Hepatocyte (in vitro differentiated cells): ENCODE results near the gene SEMA3D.

Experiments
- EZH2 ChIP-seq: fragments of 200-600 bp; sonication (generic); IDR thresholded peaks from 2 replicates; pipeline ENCODE4 v1.6.1; 2016; ENCODE audit warnings: antibody characterized with exemption, mild to moderate bottlenecking, borderline replicate concordance
- EZH2phosphoT487 ChIP-seq: fragments of 200-600 bp; sonication (generic); IDR thresholded peaks from one replicate; pipeline ENCODE4 v1.6.1; 2018; ENCODE audit warnings: antibody characterized with exemption, mild to moderate bottlenecking, low read depth, moderate library complexity; ENCODE audit not compliant: unreplicated experiment, severe bottlenecking
- TF ChIP-seq, protein P1 (sequence below): fragments of 200-600 bp; sonication (generic); IDR thresholded peaks from 2 replicates; pipeline ENCODE4 v1.5.1; 2016; ENCODE audit warnings: antibody characterized with exemption, mild to moderate bottlenecking; ENCODE audit not compliant: poor library complexity

- TF ChIP-seq, protein P1, sequence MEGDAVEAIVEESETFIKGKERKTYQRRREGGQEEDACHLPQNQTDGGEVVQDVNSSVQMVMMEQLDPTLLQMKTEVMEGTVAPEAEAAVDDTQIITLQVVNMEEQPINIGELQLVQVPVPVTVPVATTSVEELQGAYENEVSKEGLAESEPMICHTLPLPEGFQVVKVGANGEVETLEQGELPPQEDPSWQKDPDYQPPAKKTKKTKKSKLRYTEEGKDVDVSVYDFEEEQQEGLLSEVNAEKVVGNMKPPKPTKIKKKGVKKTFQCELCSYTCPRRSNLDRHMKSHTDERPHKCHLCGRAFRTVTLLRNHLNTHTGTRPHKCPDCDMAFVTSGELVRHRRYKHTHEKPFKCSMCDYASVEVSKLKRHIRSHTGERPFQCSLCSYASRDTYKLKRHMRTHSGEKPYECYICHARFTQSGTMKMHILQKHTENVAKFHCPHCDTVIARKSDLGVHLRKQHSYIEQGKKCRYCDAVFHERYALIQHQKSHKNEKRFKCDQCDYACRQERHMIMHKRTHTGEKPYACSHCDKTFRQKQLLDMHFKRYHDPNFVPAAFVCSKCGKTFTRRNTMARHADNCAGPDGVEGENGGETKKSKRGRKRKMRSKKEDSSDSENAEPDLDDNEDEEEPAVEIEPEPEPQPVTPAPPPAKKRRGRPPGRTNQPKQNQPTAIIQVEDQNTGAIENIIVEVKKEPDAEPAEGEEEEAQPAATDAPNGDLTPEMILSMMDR: no peak
- TF ChIP-seq EZH2 (no peak), EZH2phosphoT487 (no peak)
Measured at GRCh38 chr7:84948634-84949033, 238.2 kb downstream of the SEMA3D start.
